GF-D8 (cell line): ENCODE results near the gene CDKN2C.
A peak's percentile ranks its signal among the peaks of the same experiment; 100 is the strongest.

Experiments
- DNase-seq: peaks from one replicate; lab custom pipeline; 2025; lab: John Stamatoyannopoulos, UW

CDKN2C gene

DNA sequence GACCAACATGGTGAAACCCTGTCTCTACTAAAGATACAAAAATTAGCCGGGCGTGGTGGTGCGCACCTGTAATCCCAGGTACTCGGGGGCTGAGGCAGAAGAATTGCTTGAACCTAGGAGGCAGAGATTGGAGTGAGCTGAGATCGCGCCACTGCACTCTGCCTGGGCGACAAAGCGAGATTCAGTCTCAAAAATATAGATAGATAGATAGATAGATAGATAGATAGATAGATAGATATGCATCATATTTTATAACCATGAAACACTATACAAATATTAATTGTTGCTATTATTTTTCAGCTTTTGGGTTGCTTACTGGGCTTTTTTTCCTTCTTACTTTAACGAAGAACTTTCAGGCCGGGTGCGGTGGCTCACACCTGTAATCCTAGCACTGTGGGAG is 5.2 kb upstream of the CDKN2C start:
- no peak for DNase-seq

DNA sequence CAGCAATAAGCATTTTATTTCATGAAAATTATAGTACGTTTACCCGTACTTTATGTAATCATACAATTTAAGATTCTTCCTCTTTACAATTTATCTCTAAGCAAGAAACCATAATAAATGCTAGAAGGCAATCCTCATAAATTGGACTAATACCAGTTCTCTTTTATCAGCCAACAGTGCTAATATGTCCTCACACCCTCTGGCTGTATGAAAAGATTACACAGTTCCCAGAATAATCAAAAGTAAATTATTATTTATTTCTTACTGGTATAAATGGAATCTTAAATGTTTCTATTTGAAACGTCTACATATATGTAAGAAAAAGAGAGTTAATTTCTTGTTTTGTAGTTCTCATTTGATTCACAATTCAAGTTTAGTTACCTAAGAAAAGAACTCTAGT is 3.1 kb upstream of the CDKN2C start:
- DNase-seq: no peak

DNA sequence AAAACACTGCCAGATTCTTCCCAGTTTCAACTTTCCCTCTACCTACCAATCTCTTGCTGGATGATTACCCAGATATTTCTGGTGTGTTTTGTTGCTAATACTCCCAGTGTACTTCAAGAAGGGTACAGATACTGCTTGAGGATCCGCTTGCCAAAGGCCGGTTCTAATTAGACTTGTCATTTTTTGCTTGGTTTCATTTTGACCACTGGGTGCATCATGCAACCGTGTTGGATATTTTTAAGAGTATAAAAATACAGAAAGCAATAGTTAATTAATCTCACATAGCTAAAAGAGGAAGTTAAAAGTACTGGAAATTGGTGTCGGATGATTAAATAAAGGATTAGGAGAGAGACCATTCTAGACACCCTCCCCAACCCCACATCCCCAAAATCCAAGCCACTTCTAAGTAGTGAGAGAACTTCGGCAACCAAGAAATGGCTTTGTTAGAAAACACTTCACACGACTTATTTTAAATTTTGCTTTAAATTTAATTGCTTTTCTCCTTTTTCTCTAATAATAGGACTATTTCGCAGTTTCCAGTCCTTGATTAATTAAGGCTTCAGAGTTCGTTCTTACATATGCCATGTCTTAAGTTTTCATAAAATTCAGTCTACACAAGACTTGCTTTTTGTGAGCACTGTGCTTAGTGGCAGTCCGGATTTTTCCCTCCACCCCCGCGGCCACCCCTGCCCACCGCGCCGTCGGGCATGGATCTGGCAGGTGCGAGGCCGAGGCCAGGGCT is 2.5 kb upstream of the CDKN2C start:
- no peak for DNase-seq

DNA sequence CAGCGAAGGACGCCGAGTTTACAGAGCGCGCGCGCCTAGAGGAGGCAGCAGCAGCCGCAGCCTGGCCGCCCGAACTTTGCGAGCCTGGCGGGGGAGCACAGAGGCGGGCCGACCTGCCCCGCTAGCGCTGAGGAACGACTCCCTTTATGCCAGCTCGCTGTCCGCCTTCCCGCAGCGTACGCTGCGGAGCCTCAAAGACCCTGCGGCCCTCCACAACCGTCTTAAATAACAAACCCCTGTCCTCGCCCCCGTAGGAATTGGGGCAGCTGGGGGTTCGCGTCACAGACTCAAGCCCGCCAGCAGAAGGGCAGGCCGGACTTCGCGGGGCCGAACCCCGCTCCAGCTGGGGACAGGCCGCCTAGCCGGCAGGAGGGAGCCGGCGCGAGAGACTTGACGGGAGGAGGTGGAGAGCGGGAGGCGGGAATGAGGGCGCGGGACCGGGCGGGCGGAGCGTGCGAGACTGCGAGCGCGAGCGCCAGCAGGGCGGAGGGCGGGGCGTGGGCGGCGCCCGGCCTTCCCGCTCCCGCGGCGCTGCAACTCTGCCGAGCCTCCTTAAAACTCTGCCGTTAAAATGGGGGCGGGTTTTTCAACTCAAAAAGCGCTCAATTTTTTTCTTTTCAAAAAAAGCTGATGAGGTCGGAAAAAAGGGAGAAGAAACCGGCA is 1.8 kb upstream of the CDKN2C start:
- DNase-seq: peak; percentile 79

DNA sequence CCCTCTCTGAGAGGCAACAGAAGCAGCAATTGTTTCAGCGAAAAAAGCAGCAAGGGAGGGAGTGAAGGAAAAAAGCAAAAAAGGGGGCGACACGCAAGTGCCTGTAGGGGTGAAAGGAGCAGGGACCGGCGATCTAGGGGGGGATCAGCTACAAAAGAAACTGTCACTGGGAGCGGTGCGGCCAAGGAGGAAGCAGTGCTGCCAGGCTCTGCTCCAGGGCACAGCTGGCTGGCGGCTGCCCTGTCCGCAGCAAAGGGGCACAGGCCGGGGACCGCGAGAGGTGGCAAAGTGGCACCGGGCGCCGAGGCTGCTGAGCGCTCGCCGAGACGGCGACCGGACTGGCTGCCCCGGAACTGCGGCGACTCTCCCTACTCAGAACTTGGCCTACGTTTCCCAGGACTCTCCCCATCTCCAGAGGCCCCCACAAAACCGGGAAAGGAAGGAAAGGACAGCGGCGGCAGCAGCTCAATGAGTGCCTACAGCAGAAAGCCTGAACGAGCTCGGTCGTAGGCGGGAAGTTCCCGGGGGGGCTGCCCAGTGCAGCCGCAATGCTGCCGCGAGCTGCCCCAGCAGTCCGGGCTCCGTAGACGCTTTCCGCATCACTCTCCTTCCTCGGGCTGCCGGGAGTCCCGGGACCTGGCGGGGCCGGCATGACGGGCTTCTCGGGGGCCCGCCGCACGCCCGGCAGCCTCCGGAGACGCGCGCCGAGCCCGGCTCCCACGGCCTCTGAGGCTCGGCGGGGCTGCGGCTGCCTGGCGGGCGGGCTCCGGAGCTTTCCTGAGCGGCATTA is 1.0 kb upstream of the CDKN2C start:
- DNase-seq: no peak

DNA sequence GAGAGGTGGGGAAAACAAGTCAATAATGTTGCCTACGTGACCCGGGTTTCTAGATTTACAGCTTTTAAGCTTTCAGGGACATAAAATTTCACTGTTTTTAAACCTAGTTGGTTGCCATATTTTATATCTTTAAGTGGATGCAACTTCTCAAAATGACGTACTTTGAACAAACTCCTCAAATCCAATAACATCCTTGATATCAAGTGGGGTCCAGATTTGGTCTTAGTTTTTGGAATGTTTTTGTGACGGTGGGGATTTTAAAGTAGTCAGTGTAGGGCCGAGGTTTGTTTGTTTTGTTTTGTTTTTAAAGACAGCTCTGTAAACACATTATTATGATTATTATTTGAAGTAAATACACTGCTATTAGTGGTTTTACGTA is 453 bp downstream of the CDKN2C start:
- no peak for DNase-seq

DNA sequence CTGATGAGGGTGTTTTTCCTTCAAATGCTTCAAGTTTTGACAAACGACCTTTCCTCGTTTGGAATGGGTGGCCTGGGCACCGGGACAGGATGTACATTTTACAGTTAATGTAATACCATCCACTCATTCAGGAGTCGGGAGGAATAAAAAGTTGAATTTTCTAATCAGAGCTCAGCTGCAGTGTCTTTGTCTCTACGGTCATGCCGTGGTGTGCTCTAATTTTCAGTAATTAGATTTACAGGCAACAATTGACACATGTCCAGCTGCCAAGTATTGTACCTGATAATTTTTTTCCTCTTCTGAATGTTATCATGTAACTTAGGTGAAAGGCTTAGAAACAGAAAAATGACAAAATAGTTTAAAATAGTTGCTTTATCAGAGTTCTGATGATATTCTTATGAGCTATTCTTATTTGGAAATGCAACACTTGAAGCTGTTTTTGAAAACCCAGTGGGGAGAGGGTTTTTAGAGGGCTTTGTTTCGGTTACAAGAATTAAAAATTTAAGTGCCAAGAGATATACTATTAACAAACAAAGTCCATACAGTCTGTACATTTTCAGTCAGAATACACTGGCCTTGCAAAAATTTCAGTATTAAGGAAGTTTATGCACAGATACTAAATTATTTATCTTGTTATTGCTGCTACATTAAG is 1.0 kb downstream of the CDKN2C start:
- no peak for DNase-seq

- no peak for DNase-seq
Measured at GRCh38 chr1:50971748-50972305, 1.8 kb downstream of the CDKN2C start.

- DNase-seq: peak; percentile 56
Measured at GRCh38 chr1:50972766-50973165, 2.7 kb downstream of the CDKN2C start.

GRCh38 chr1:50973255-50973654 is 3.2 kb downstream of the CDKN2C start:
- no peak for DNase-seq

GRCh38 chr1:50973875-50974617 is 4.0 kb downstream of the CDKN2C start:
- DNase-seq: no peak

GRCh38 chr1:50974618-50974935 is 4.5 kb downstream of the CDKN2C start:
- DNase-seq: no peak

DNA sequence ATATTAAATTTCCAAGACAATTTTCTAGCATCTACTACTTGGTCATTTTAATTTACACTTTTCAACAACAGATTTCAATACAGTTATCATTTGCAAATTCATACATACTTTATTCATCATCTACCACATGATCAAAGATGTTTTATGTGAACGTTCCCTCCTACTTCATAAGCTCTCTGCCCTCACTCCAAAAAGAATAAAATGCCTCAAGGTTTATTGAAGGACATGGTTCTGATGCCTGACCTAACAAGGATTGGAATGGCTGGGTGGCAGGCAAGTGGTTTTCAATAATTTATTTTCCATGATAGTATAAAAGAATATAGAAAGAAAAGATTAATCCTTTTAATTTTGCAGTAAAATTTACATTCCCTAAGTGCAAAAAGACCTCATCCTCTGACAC is 5.4 kb downstream of the CDKN2C start:
- no peak for DNase-seq

- no peak for DNase-seq
Measured at GRCh38 chr1:50976111-50976889, 6.3 kb downstream of the CDKN2C start.

GRCh38 chr1:50976890-50977574 is 7.0 kb downstream of the CDKN2C start:
- DNase-seq: peak; percentile 51

DNA sequence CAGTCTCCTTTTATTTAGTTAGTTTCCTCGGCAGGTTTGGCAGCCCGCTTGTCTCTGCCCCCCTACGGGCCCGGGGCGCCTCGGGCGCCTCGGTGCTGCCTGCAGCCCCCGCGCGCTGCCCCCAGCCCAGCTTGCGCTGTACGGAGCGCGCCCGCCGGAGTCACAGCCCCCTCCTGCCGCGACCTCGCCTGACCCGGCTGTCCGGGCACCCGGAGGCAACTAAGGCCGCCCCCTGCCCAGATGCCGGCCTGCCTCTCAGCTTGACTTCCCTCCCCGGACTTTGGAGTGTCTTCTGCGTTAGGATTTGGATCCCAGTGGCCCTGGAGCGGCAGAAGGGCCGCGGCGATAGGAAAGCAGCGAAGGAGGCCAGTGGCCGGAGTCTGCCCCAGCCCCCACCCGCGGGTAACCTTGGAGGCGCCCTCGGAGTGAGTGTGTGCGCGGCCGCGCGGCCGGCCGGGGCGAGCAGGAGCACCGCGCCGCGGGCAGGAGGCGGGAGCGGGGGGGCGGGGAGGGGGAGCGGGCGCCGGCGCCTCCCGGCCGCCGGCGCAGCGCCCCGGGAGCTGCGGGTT is 7.6 kb downstream of the CDKN2C start:
- DNase-seq: no peak

GRCh38 chr1:50978144-50978851 is 8.3 kb downstream of the CDKN2C start:
- DNase-seq: peak; percentile 43

GRCh38 chr1:50978852-50979781 is 9.1 kb downstream of the CDKN2C start:
- peak; percentile 38 for DNase-seq
